K562 (cell line): Measurements from ENCODE around the gene ITPR3. TPM values are rescaled to one million over a fixed set of nuclear protein-coding genes. Genes with fewer than 3 reads are reported as not detected.

Source experiments
- ATAC-seq: fragments of 200-7000 bp; cut with Tn5 transposase; 3 replicates; pipeline ENCODE4 v1.9.1; 2020; ENCODE audit warnings: moderate library complexity
- BruUV-seq: library from RNA; stranded (reverse); fragments of 400-500 nt; replicated peaks from 2 replicates; lab custom pipeline; 2021; lab: Mats Ljungman, UMichigan
- CTCF ChIA-PET: fragments of 300-600 bp; formaldehyde crosslinking; extraction: SDS; loops from one replicate; lab custom pipeline; 2021; ENCODE audit warnings: low intra/inter-chr PET ratio; lab: Yijun Ruan, JAX
- POLR2A ChIA-PET: fragments of 300-600, 350-650 bp; sonication (Branson Sonifier 250); formaldehyde crosslinking; extraction: SDS; loops from one replicate; lab custom pipeline; 2021; ENCODE audit warnings: antibody characterized with exemption, inconsistent platforms; lab: Yijun Ruan, JAX
- DNase-seq, 4 experiments: peaks; one replicate each; pipeline versions ENCODE4 v3.0.0 to v3.0.0-alpha.2; 2011 to 2018; ENCODE audit warnings: low spot score in 3 of 4, mixed read lengths in 3 of 4; ENCODE audit errors: extremely low read depth in 1 of 4
- FAIRE-seq: peaks from 2 replicates; lab custom pipeline; 2011; peaks lifted over from hg19 to GRCh38; lab: Jason Lieb, UNC
- H2AFZ ChIP-seq: 2 replicates; pipeline ENCODE4 v1.6.0; 2011; ENCODE audit warnings: low read depth, low read length, control low read depth, inconsistent platforms
- H3K27ac ChIP-seq: fragments of 200-600 bp; 3 replicates; pipeline ENCODE4 v1.8.0; 2011; ENCODE audit warnings: low read depth, mild to moderate bottlenecking, control low read depth, inconsistent platforms, low read length, moderate library complexity, mixed read lengths; ENCODE audit errors: extremely low read depth
- H3K27me3 ChIP-seq, 2 experiments: fragments of 300-600 bp in 1 of 2; 2 replicates in 1 of 2; 3 replicates in 1 of 2; pipeline versions ENCODE4 v1.6.0 to v1.8.0; 2011; ENCODE audit warnings: inconsistent platforms in 2 of 2, low read length in 2 of 2, mild to moderate bottlenecking in 1 of 2, mixed read lengths in 1 of 2, moderate library complexity in 1 of 2; ENCODE audit not compliant: control insufficient read depth in 2 of 2, insufficient read depth in 2 of 2
- H3K36me3 ChIP-seq: fragments of 300-600 bp; 3 replicates; pipeline ENCODE4 v1.8.0; 2011; ENCODE audit warnings: mild to moderate bottlenecking, low read length, inconsistent platforms; ENCODE audit not compliant: control insufficient read depth, insufficient read depth
- H3K4me1 ChIP-seq, 2 experiments: fragments of 200-600 bp in 1 of 2; replicated peaks in 1 of 2; 2 replicates in 1 of 2; 3 replicates in 1 of 2; pipeline versions ENCODE4 v1.5.1 to v1.8.0; 2011; ENCODE audit warnings: inconsistent platforms in 2 of 2, low read length in 2 of 2, mild to moderate bottlenecking in 1 of 2, mixed read lengths in 1 of 2, moderate library complexity in 1 of 2; ENCODE audit not compliant: control insufficient read depth in 2 of 2, insufficient read depth in 2 of 2
- H3K4me2 ChIP-seq: 2 replicates; pipeline ENCODE4 v1.6.1; 2011; ENCODE audit warnings: low read length, control low read depth, inconsistent platforms, mixed read lengths; ENCODE audit not compliant: insufficient read depth
- H3K4me3 ChIP-seq: fragments of 200-600 bp; sonication (generic), shearing (Covaris generic); 2 replicates; pipeline ENCODE4 v1.5.1; 2016; ENCODE audit warnings: control low read depth, inconsistent platforms
- H3K79me2 ChIP-seq: fragments of 200-600 bp; 3 replicates; pipeline ENCODE4 v1.8.0; 2011; ENCODE audit warnings: low read length, inconsistent platforms; ENCODE audit not compliant: control insufficient read depth, insufficient read depth
- H3K9ac ChIP-seq, 2 experiments: 2 replicates each; pipeline versions ENCODE4 v1.6.0 to v1.6.1; 2011; ENCODE audit warnings: low read depth in 2 of 2, low read length in 2 of 2, control low read depth in 1 of 2, inconsistent platforms in 1 of 2, mild to moderate bottlenecking in 1 of 2, mixed read lengths in 1 of 2; ENCODE audit not compliant: insufficient read depth in 1 of 2
- H3K9me1 ChIP-seq: one replicate; pipeline ENCODE4 v1.6.0; 2011; ENCODE audit warnings: inconsistent platforms, mild to moderate bottlenecking, low read length, moderate library complexity; ENCODE audit not compliant: control insufficient read depth, insufficient read depth
- H3K9me3 ChIP-seq: replicated peaks from 2 replicates; pipeline ENCODE4 v1.5.1; 2011; ENCODE audit warnings: low read depth, low read length, inconsistent platforms; ENCODE audit not compliant: control insufficient read depth, insufficient read depth
- H4K20me1 ChIP-seq: replicated peaks from 2 replicates; pipeline ENCODE4 v1.6.1; 2011; ENCODE audit warnings: low read length, inconsistent platforms, mixed read lengths; ENCODE audit not compliant: control insufficient read depth, insufficient read depth
- CBFB ChIP-seq: sonication (generic); formaldehyde crosslinking; IDR thresholded peaks from 2 replicates; pipeline ENCODE4 v1.4.0; 2020; ENCODE audit warnings: mild to moderate bottlenecking, missing genetic modification reagents
- CREB3 ChIP-seq: fragments of 450-650 bp; conservative IDR thresholded peaks from 2 replicates; pipeline ENCODE4 v1.6.1; 2016; ENCODE audit warnings: missing genetic modification characterization, low read depth, mild to moderate bottlenecking, missing compliant biosample characterization, moderate library complexity
- RBFOX2 ChIP-seq: fragments of 200-400 bp; formaldehyde crosslinking; IDR thresholded peaks from 2 replicates; pipeline ENCODE4 v1.6.1; 2017; ENCODE audit warnings: low read depth, mild to moderate bottlenecking, low read length, moderate library complexity
- ZNF695 ChIP-seq: fragments of 450-650 bp; formaldehyde crosslinking; IDR thresholded peaks from 2 replicates; pipeline ENCODE4 v1.4.0; 2020; ENCODE audit warnings: mild to moderate bottlenecking, moderate library complexity
- WGBS: fragments of 100-300 bp; shearing (Covaris generic); methylation state at CpG from one replicate; pipeline ENCODE4 v1.1.6; 2016; ENCODE audit warnings: low coverage, mixed read lengths; ENCODE audit not compliant: insufficient coverage; ENCODE audit errors: missing lambda C conversion rate; 5-methylcytosine and 5-hydroxymethylcytosine counted together
- in situ Hi-C: fragments of 300-500 bp; cut with MboI; formaldehyde crosslinking; loops from 4 replicates; pipeline ENCODE4 v1.15.0; 2018; ENCODE audit warnings: inconsistent platforms, mixed read lengths
- intact Hi-C: fragments of 100-400 bp; cut with micrococcal nuclease; formaldehyde crosslinking; loops from 2 replicates; pipeline ENCODE4 v1.14.2; 2022
- polyA plus RNA-seq, 8 experiments: library from polyadenylated mRNA; depleted of rRNA in 4 of 8; stranded (reverse) in 5 of 8; unstranded in 3 of 8; fragments of >200 nt; fragmentation: Nextera tagmentation in 2 of 8; fragmentation: Illumina TruSeq in 1 of 8; extraction: Ambion mirVana in 2 of 8; extraction: Trizol in 1 of 8; gene quantifications; 2 replicates each; pipeline versions ENCODE4 v1.2.1 to v1.2.3, GENCODE V29; 2011 to 2014; ENCODE audit warnings: inconsistent platforms in 1 of 8, missing spikeins in 1 of 8
- total RNA-seq, 7 experiments: library from RNA; depleted of rRNA in 6 of 7; stranded (reverse); fragments of >200 nt in 6 of 7; fragmentation: Illumina TruSeq in 2 of 7; extraction: Trizol in 2 of 7; gene quantifications; 2 replicates each; pipeline versions ENCODE4 v1.2.1 to v1.2.3, GENCODE V29; 2011 to 2021; ENCODE audit warnings: low replicate concordance in 1 of 7

Gene ITPR3
- total and polyA plus RNA-seq, 9 of the 15 experiments (the other 6 are each of a cell fraction or from before 2014, with no cell fraction given): 0.39 to 35.7 (median 13.2) TPM

- TF ChIP-seq ZNF695 (CRISPR knock-in tag) (no peak), RBFOX2 (no peak)
Observed at GRCh38 chr6:33588894-33589293, 32.2 kb upstream of the ITPR3 start (continued).

GRCh38 chr6:33589392-33589730, 31.8 kb upstream of the ITPR3 start:
- H3K4me1 ChIP-seq: peaks cover 18 to 32% of the 10 kb centered on the region in 2 experiments
- H3K79me2 ChIP-seq: no peaks in the 10 kb centered on the region
- in situ Hi-C loops (loop anchor here (5.0 to 10.0 kb wide), 3 partner anchors 113 to 415 kb away; no protein-coding TSS in a partner anchor), intact Hi-C loops (loop anchor here (1.0 kb wide), 1 partner anchor 111 kb away; no protein-coding TSS in a partner anchor)
- H3K36me3 ChIP-seq: no peaks in the 10 kb centered on the region
- ChIA-PET CTCF (interaction anchor here (0.7 to 3.9 kb wide), 6 partner anchors 44 to 173 kb away, joined by 3 to 60 read pairs (median 5); no protein-coding TSS in a partner anchor), POLR2A (no interaction called here)
- no peaks in the 10 kb centered on the region for H3K9me3 ChIP-seq
- no peaks in the 10 kb centered on the region for H4K20me1 ChIP-seq
- WGBS: 29% methylated on average over 4 of the region's 4 CpGs
- peaks cover 2% of the 10 kb centered on the region for H3K9me1 ChIP-seq
- no peak overlapping the region for H3K27ac ChIP-seq
- DNase-seq: no peak
- no peaks in the 10 kb centered on the region for H3K27me3 ChIP-seq
- BruUV-seq: no TSS peak
- ATAC-seq: no peak
- H3K4me3 ChIP-seq: no peak overlapping the region
- no peak overlapping the region for H2AFZ ChIP-seq
- no peak overlapping the region for H3K4me2 ChIP-seq
- H3K9ac ChIP-seq: no peak overlapping the region; a peak in 1 of 4 replicates
- TF ChIP-seq CREB3 (tag) (no peak), CBFB (CRISPR knock-in tag) (0 out of 2 replicates have a peak, but pooled peaks have one; percentile 9)
- no peak for FAIRE-seq
